ENCODE data around the gene GALNT15.

The GALNT15 gene

GRCh38 chr3:16255326-16255725, 80.8 kb downstream of the GALNT15 start:
- no peak for DNase-seq (ENCODE audit: low read depth)
- no peak for TF ChIP-seq CTCF (conservative IDR thresholded peaks at IDR 0.05; ENCODE audit: control insufficient read depth, insufficient read depth, low read depth, low read length)
- H3K4me3 ChIP-seq (ENCODE audit: control insufficient read depth, low read depth, low read length) = no peak overlapping the region

- H3K4me3 ChIP-seq (ENCODE audit: control insufficient read depth, low read depth, low read length) = no peak overlapping the region
- no peak for TF ChIP-seq CTCF (conservative IDR thresholded peaks at IDR 0.05; ENCODE audit: control insufficient read depth, insufficient read depth, low read depth, low read length)
- DNase-seq (ENCODE audit: low read depth) = no peak
Measured at GRCh38 chr3:16255726-16256125, 81.2 kb downstream of the GALNT15 start.

GRCh38 chr3:16257309-16257708, 82.8 kb downstream of the GALNT15 start:
- no peak for DNase-seq (ENCODE audit: low read depth)
- H3K4me3 ChIP-seq (ENCODE audit: control insufficient read depth, low read depth, low read length) = no peak overlapping the region
- TF ChIP-seq CTCF (conservative IDR thresholded peaks at IDR 0.05; ENCODE audit: control insufficient read depth, insufficient read depth, low read depth, low read length) = no peak

GRCh38 chr3:16258177-16258576, 83.7 kb downstream of the GALNT15 start:
- no peak for TF ChIP-seq CTCF (conservative IDR thresholded peaks at IDR 0.05; ENCODE audit: control insufficient read depth, insufficient read depth, low read depth, low read length)
- no peak overlapping the region for H3K4me3 ChIP-seq (ENCODE audit: control insufficient read depth, low read depth, low read length)
- DNase-seq (ENCODE audit: low read depth) = no peak

- no peak for DNase-seq (ENCODE audit: low read depth)
- TF ChIP-seq CTCF (conservative IDR thresholded peaks at IDR 0.05; ENCODE audit: control insufficient read depth, insufficient read depth, low read depth, low read length) = no peak
- H3K4me3 ChIP-seq (ENCODE audit: control insufficient read depth, low read depth, low read length) = no peak overlapping the region
Measured at GRCh38 chr3:16258866-16259265, 84.4 kb downstream of the GALNT15 start.

GRCh38 chr3:16260046-16260445, 85.6 kb downstream of the GALNT15 start:
- no peak for DNase-seq (ENCODE audit: low read depth)
- H3K4me3 ChIP-seq (ENCODE audit: control insufficient read depth, low read depth, low read length) = no peak overlapping the region
- no peak for TF ChIP-seq CTCF (conservative IDR thresholded peaks at IDR 0.05; ENCODE audit: control insufficient read depth, insufficient read depth, low read depth, low read length)

- DNase-seq (ENCODE audit: low read depth) = no peak
- H3K4me3 ChIP-seq (ENCODE audit: control insufficient read depth, low read depth, low read length) = no peak overlapping the region
- TF ChIP-seq CTCF (conservative IDR thresholded peaks at IDR 0.05; ENCODE audit: control insufficient read depth, insufficient read depth, low read depth, low read length) = no peak
Measured at GRCh38 chr3:16262174-16262573, 87.7 kb downstream of the GALNT15 start.

Data from fibroblast of mammary gland (primary cell).